Measurements from ENCODE around the gene NLRP4. TPM values are rescaled to one million over a fixed set of nuclear protein-coding genes. Genes with fewer than 3 reads are reported as not detected.

The NLRP4 gene
- total and polyA plus RNA-seq, 12 donors, result not detected

DNA sequence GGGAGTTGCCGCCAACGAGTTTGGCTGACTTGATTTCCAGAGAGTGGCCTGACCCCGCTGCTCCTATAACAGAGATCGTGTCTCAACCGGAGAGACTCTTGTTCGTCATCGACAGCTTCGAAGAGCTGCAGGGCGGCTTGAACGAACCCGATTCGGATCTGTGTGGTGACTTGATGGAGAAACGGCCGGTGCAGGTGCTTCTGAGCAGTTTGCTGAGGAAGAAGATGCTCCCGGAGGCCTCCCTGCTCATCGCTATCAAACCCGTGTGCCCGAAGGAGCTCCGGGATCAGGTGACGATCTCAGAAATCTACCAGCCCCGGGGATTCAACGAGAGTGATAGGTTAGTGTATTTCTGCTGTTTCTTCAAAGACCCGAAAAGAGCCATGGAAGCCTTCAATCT is 21.6 kb downstream of the NLRP4 start:
- Histone ChIP-seq H3K27ac (no peak overlapping the region), H3K36me3 (no peaks in the 10 kb centered on the region), H3K4me1 (no peaks in the 10 kb centered on the region), H3K9me3 (peaks cover 0 to 50% (median 0%) of the 10 kb centered on the region in 11 donors), H3K27me3 (no peaks in the 10 kb centered on the region), H3K4me3 (no peak overlapping the region)
- DNase-seq (no peak), ATAC-seq (no peak)
- WGBS, 2 donors, result 88 to 90% methylated on average over 23 of the region's 23 CpGs
- TF ChIP-seq, protein P1, sequence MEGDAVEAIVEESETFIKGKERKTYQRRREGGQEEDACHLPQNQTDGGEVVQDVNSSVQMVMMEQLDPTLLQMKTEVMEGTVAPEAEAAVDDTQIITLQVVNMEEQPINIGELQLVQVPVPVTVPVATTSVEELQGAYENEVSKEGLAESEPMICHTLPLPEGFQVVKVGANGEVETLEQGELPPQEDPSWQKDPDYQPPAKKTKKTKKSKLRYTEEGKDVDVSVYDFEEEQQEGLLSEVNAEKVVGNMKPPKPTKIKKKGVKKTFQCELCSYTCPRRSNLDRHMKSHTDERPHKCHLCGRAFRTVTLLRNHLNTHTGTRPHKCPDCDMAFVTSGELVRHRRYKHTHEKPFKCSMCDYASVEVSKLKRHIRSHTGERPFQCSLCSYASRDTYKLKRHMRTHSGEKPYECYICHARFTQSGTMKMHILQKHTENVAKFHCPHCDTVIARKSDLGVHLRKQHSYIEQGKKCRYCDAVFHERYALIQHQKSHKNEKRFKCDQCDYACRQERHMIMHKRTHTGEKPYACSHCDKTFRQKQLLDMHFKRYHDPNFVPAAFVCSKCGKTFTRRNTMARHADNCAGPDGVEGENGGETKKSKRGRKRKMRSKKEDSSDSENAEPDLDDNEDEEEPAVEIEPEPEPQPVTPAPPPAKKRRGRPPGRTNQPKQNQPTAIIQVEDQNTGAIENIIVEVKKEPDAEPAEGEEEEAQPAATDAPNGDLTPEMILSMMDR (IDR thresholded peaks at IDR 0.05), result no peak
- intact Hi-C loops (cut with DNase I), result no loop called here

DNA sequence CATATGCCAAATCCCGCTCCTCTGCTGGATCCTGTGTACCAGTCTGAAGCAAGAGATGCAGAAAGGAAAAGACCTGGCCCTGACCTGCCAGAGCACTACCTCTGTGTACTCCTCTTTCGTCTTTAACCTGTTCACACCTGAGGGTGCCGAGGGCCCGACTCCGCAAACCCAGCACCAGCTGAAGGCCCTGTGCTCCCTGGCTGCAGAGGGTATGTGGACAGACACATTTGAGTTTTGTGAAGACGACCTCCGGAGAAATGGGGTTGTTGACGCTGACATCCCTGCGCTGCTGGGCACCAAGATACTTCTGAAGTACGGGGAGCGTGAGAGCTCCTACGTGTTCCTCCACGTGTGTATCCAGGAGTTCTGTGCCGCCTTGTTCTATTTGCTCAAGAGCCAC is 22.1 kb downstream of the NLRP4 start:
- no peak for ATAC-seq
- intact Hi-C loops (cut with DNase I), result no loop called here
- Histone ChIP-seq H3K9me3 (peaks cover 0 to 51% (median 0%) of the 10 kb centered on the region in 11 donors), H3K27me3 (no peaks in the 10 kb centered on the region), H3K27ac (no peak overlapping the region), H3K4me3 (no peak overlapping the region), H3K36me3 (no peaks in the 10 kb centered on the region), H3K4me1 (no peaks in the 10 kb centered on the region)
- TF ChIP-seq, protein P1 (IDR thresholded peaks at IDR 0.05), result no peak
- DNase-seq, result no peak
- WGBS, 2 donors, result 91% methylated on average over 14 of the region's 14 CpGs

DNA sequence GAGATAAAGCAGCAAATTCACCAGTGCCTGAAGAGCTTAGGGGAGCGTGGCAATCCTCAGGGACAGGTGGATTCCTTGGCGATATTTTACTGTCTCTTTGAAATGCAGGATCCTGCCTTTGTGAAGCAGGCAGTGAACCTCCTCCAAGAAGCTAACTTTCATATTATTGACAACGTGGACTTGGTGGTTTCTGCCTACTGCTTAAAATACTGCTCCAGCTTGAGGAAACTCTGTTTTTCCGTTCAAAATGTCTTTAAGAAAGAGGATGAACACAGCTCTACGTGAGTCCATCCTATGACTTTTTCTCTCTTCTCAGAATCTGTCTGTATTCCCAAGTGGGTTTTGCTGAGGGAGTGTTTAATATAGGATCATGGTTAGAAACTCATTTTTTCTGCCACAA is 22.6 kb downstream of the NLRP4 start:
- no peaks in the 10 kb centered on the region for H3K4me1 ChIP-seq
- TF ChIP-seq, protein P1 (IDR thresholded peaks at IDR 0.05), result no peak
- no peak overlapping the region for H3K4me3 ChIP-seq
- no peaks in the 10 kb centered on the region for H3K27me3 ChIP-seq
- intact Hi-C loops (cut with DNase I), result no loop called here
- WGBS, 2 donors, result 58 to 59% methylated on average over 5 of the region's 5 CpGs
- DNase-seq, result no peak
- H3K36me3 ChIP-seq, result no peaks in the 10 kb centered on the region
- no peak for ATAC-seq
- H3K27ac ChIP-seq, result no peak overlapping the region
- H3K9me3 ChIP-seq, result peaks cover 0 to 46% (median 0%) of the 10 kb centered on the region in 11 donors

DNA sequence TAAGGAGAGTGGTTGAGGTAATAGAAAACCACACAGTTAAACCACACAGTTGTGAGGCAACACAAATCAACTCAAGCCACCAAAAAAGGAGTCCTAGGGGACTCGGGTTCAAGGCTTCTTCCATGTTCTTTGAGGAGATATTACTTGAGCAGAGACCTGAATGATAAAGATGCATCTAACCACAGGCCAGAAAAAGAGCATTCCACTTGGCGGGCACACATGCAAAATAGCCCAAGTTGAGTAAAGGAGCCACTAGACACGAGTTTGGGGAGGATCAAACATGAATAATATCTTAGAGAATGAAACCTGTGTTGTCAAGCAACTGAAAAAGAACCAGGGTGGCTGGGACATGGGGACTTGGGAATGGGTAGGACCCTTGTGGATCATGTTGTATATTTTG is 30.2 kb downstream of the NLRP4 start:
- DNase-seq (no peak), ATAC-seq (no peak)
- Histone ChIP-seq H3K27ac (no peak overlapping the region), H3K4me1 (no peaks in the 10 kb centered on the region), H3K9me3 (peaks cover 0 to 58% (median 5%) of the 10 kb centered on the region in 11 donors), H3K27me3 (peaks cover 0 to 11% (median 0%) of the 10 kb centered on the region in 7 donors), H3K4me3 (no peak overlapping the region), H3K36me3 (no peaks in the 10 kb centered on the region)
- TF ChIP-seq, protein P1 (IDR thresholded peaks at IDR 0.05), result no peak
- WGBS, 2 donors, result 48 to 53% methylated on average over 3 of the region's 3 CpGs
- intact Hi-C loops (cut with DNase I), result no loop called here

Data from heart right ventricle (tissue), 16 donors.